Subcutaneous abdominal adipose tissue (tissue), 5 donors: ENCODE measurements around the gene ANKRD49.

Source experiments
- H3K27ac ChIP-seq: one replicate; pipeline ENCODE4 v1.7.0; 2013; ENCODE audit warnings: low read depth, mild to moderate bottlenecking, inconsistent platforms, low read length, moderate library complexity
- H3K27me3 ChIP-seq, 5 donors: one replicate each; pipeline ENCODE4 v1.7.0; 2013; ENCODE audit warnings: low read length in 5 of 5, inconsistent platforms in 1 of 5; ENCODE audit not compliant: control insufficient read depth in 5 of 5, insufficient read depth in 4 of 5
- H3K36me3 ChIP-seq, 5 donors: one replicate each; pipeline ENCODE4 v1.7.0; 2013; ENCODE audit warnings: low read length in 5 of 5; ENCODE audit not compliant: control insufficient read depth in 5 of 5, insufficient read depth in 5 of 5
- H3K4me1 ChIP-seq, 5 donors: one replicate each; pipeline ENCODE4 v1.7.0; 2013; ENCODE audit warnings: low read length in 5 of 5, mild to moderate bottlenecking in 3 of 5, moderate library complexity in 1 of 5; ENCODE audit not compliant: control insufficient read depth in 5 of 5, insufficient read depth in 5 of 5
- H3K4me3 ChIP-seq, 5 donors: one replicate each; pipeline ENCODE4 v1.7.0; 2013; ENCODE audit warnings: low read length in 5 of 5, low read depth in 1 of 5
- H3K9ac ChIP-seq, 5 donors: one replicate each; pipeline ENCODE4 v1.7.0; 2013; ENCODE audit warnings: low read length in 5 of 5, mild to moderate bottlenecking in 4 of 5, moderate library complexity in 3 of 5
- H3K9me3 ChIP-seq, 5 donors: one replicate each; pipeline ENCODE4 v1.7.0; 2013; ENCODE audit warnings: low read length in 5 of 5; ENCODE audit not compliant: control insufficient read depth in 5 of 5
- donor health status: healthy.
- donor health status: healthy.
- donor health status: healthy.
- donor health status: healthy.
- donor health status: healthy.

Gene ANKRD49

GRCh38 chr11:94493281-94494125 lies at the start of gene ANKRD49, which contains the start of gene MRE11:
TSS of gene ANKRD49 (plus strand) at chr11:94493984. CDS start at chr11:94496694, 2,710 bp downstream.
TSS of gene MRE11 (minus strand) at chr11:94493844. CDS start at chr11:94492801, 1,043 bp downstream.
- Histone ChIP-seq H3K4me3 (peak within 1 kb of the TSS; percentile 94 to 99 (median 99)), H3K36me3 (peaks cover 22 to 32% (median 28%) of the 10 kb centered on the region in 5 donors), H3K27me3 (no peaks in the 10 kb centered on the region), H3K9me3 (no peaks in the 10 kb centered on the region), H3K27ac (peak within 1 kb of the TSS; percentile 82), H3K9ac (peak within 1 kb of the TSS; percentile 88 to 98 (median 93)), H3K4me1 (peaks cover 0 to 25% (median 23%) of the 10 kb centered on the region in 5 donors)

GRCh38 chr11:94445641-94446040 lies 48.1 kb upstream of the ANKRD49 start:
- Histone ChIP-seq H3K9me3 (no peaks in the 10 kb centered on the region), H3K9ac (no peak overlapping the region), H3K4me3 (no peak overlapping the region), H3K36me3 (peaks cover 22 to 58% (median 34%) of the 10 kb centered on the region in 5 donors), H3K27ac (no peak overlapping the region), H3K4me1 (no peaks in the 10 kb centered on the region), H3K27me3 (no peaks in the 10 kb centered on the region)

- no peaks in the 10 kb centered on the region for H3K4me1 ChIP-seq
- H3K9me3 ChIP-seq: no peaks in the 10 kb centered on the region
- no peaks in the 10 kb centered on the region for H3K27me3 ChIP-seq
- no peak overlapping the region for H3K4me3 ChIP-seq
- H3K9ac ChIP-seq: no peak overlapping the region
- no peak overlapping the region for H3K27ac ChIP-seq
- H3K36me3 ChIP-seq: peaks cover 19 to 50% (median 32%) of the 10 kb centered on the region in 5 donors
Observed at GRCh38 chr11:94447149-94447548, 46.6 kb upstream of the ANKRD49 start.

- Histone ChIP-seq H3K9me3 (peaks cover 0 to 4% (median 0%) of the 10 kb centered on the region in 5 donors), H3K27me3 (no peaks in the 10 kb centered on the region), H3K9ac (no peak overlapping the region), H3K4me3 (no peak overlapping the region), H3K4me1 (no peaks in the 10 kb centered on the region), H3K36me3 (peaks cover 12 to 37% (median 29%) of the 10 kb centered on the region in 5 donors), H3K27ac (no peak overlapping the region)
Observed at GRCh38 chr11:94449029-94449428, 44.8 kb upstream of the ANKRD49 start.

GRCh38 chr11:94449437-94449836 lies 44.3 kb upstream of the ANKRD49 start:
- Histone ChIP-seq H3K36me3 (peaks cover 10 to 33% (median 28%) of the 10 kb centered on the region in 5 donors), H3K4me3 (no peak overlapping the region), H3K4me1 (no peaks in the 10 kb centered on the region), H3K9me3 (peaks cover 0 to 4% (median 0%) of the 10 kb centered on the region in 5 donors), H3K27ac (no peak overlapping the region), H3K27me3 (no peaks in the 10 kb centered on the region), H3K9ac (no peak overlapping the region)

- Histone ChIP-seq H3K27ac (no peak overlapping the region), H3K4me3 (no peak overlapping the region), H3K27me3 (no peaks in the 10 kb centered on the region), H3K4me1 (no peaks in the 10 kb centered on the region), H3K36me3 (peaks cover 10 to 32% (median 24%) of the 10 kb centered on the region in 5 donors), H3K9ac (no peak overlapping the region), H3K9me3 (peaks cover 0 to 4% (median 0%) of the 10 kb centered on the region in 5 donors)
Observed at GRCh38 chr11:94450048-94450447, 43.7 kb upstream of the ANKRD49 start.

- Histone ChIP-seq H3K9me3 (peaks cover 0 to 4% (median 0%) of the 10 kb centered on the region in 5 donors), H3K9ac (no peak overlapping the region), H3K27ac (no peak overlapping the region), H3K27me3 (no peaks in the 10 kb centered on the region), H3K4me1 (no peaks in the 10 kb centered on the region), H3K36me3 (peaks cover 4 to 30% (median 18%) of the 10 kb centered on the region in 5 donors), H3K4me3 (no peak overlapping the region)
Observed at GRCh38 chr11:94452988-94453387, 40.8 kb upstream of the ANKRD49 start.

GRCh38 chr11:94454301-94454700 lies 39.5 kb upstream of the ANKRD49 start:
- peaks cover 0 to 4% (median 0%) of the 10 kb centered on the region in 5 donors for H3K9me3 ChIP-seq
- no peaks in the 10 kb centered on the region for H3K27me3 ChIP-seq
- H3K36me3 ChIP-seq: peaks cover 6 to 32% (median 15%) of the 10 kb centered on the region in 5 donors
- H3K27ac ChIP-seq: no peak overlapping the region
- H3K9ac ChIP-seq: no peak overlapping the region
- H3K4me3 ChIP-seq: no peak overlapping the region
- no peaks in the 10 kb centered on the region for H3K4me1 ChIP-seq

GRCh38 chr11:94455861-94456260 lies 37.9 kb upstream of the ANKRD49 start:
- H3K9ac ChIP-seq: no peak overlapping the region
- H3K9me3 ChIP-seq: peaks cover 0 to 4% (median 0%) of the 10 kb centered on the region in 5 donors
- no peaks in the 10 kb centered on the region for H3K4me1 ChIP-seq
- H3K4me3 ChIP-seq: no peak overlapping the region
- H3K27ac ChIP-seq: no peak overlapping the region
- H3K27me3 ChIP-seq: no peaks in the 10 kb centered on the region
- peaks cover 15 to 48% (median 29%) of the 10 kb centered on the region in 5 donors for H3K36me3 ChIP-seq
